ENCODE measurements around the gene MALAT1.
A peak's percentile ranks its signal among the peaks of the same experiment; 100 is the strongest.
"Not testable (repeated sequence)": the region's sequence is repeated elsewhere in the genome, so short reads cannot be mapped to it uniquely, and the experiment has no call there.

The MALAT1 gene

GRCh38 chr11:65498977-65499712 is at the start of gene MALAT1:
Gene MALAT1 (plus strand): TSS chr11:65499045.
- TF ChIP-seq ZFP30 (CRISPR knock-in tag; IDR thresholded peaks at IDR 0.05) = peak; percentile 91
- TF ChIP-seq RARB (CRISPR knock-in tag; IDR thresholded peaks at IDR 0.05) = peak; percentile 100
- TF ChIP-seq ESRRG (CRISPR knock-in tag; IDR thresholded peaks at IDR 0.05) = peak; percentile 99
- peak; percentile 92 for TF ChIP-seq CSDC2 (CRISPR knock-in tag; IDR thresholded peaks at IDR 0.05)
- peak; percentile 96 for TF ChIP-seq TCF4 (CRISPR knock-in tag; IDR thresholded peaks at IDR 0.05; ENCODE audit: borderline replicate concordance)
- TF ChIP-seq ZC3H10 (CRISPR knock-in tag; IDR thresholded peaks at IDR 0.05) = peak; percentile 100
- peak; percentile 100 for TF ChIP-seq POU6F1 (CRISPR knock-in tag; IDR thresholded peaks at IDR 0.05; ENCODE audit: borderline replicate concordance, low read depth)
- peak; percentile 97 for TF ChIP-seq ARNTL (CRISPR knock-in tag; IDR thresholded peaks at IDR 0.05; ENCODE audit: borderline replicate concordance, low read depth)
- peak; percentile 31; the same call in 1 of the 2 replicates for TF ChIP-seq ISL1 (CRISPR knock-in tag; IDR thresholded peaks at IDR 0.05)
- TF ChIP-seq CSRNP3 (CRISPR knock-in tag; IDR thresholded peaks at IDR 0.05) = peak; percentile 100
- no peak for TF ChIP-seq TSHZ2 (CRISPR knock-in tag; IDR thresholded peaks at IDR 0.05)
- TF ChIP-seq CREB5 (CRISPR knock-in tag; IDR thresholded peaks at IDR 0.05; ENCODE audit: low read depth) = peak; percentile 100
- TF ChIP-seq GLIS3 (CRISPR knock-in tag; IDR thresholded peaks at IDR 0.05) = peak; percentile 99
- TF ChIP-seq SNAI2 (CRISPR knock-in tag; IDR thresholded peaks at IDR 0.05) = peak; percentile 99
- peak; percentile 62 for TF ChIP-seq OSR1 (CRISPR knock-in tag; IDR thresholded peaks at IDR 0.05)
- TF ChIP-seq TOX (CRISPR knock-in tag; IDR thresholded peaks at IDR 0.05; ENCODE audit: borderline replicate concordance) = peak; percentile 100
- TF ChIP-seq ZNF565 (CRISPR knock-in tag; conservative IDR thresholded peaks at IDR 0.05; ENCODE audit: low read depth) = peak; percentile 97
- peak; percentile 96 for TF ChIP-seq PPARA (CRISPR knock-in tag; IDR thresholded peaks at IDR 0.05; ENCODE audit: borderline replicate concordance)
- TF ChIP-seq BACH2 (CRISPR knock-in tag; IDR thresholded peaks at IDR 0.05; ENCODE audit: borderline replicate concordance) = no peak
- TF ChIP-seq ZFP3 (CRISPR knock-in tag; IDR thresholded peaks at IDR 0.05) = no peak
- peak; percentile 90 for TF ChIP-seq ZNF8 (CRISPR knock-in tag; IDR thresholded peaks at IDR 0.05)
- TF ChIP-seq ZNF70 (CRISPR knock-in tag; IDR thresholded peaks at IDR 0.05) = peak; percentile 84
- TF ChIP-seq PATZ1 (CRISPR knock-in tag; IDR thresholded peaks at IDR 0.05; ENCODE audit: borderline replicate concordance) = peak; percentile 100
- ATAC-seq = peak; percentile 16

GRCh38 chr11:65451301-65451700 is 47.5 kb upstream of the MALAT1 start:
- not testable (repeated sequence) for ATAC-seq

GRCh38 chr11:65452259-65452658 is 46.6 kb upstream of the MALAT1 start:
- not testable (repeated sequence) for ATAC-seq

Data from SK-N-SH treated with all-trans-retinoic acid at 6 μM for 48 hours (cell line).